A549 treated with CORT108297 at 1 μM for 4 hours (cell line): ENCODE results near the gene SPATA13. TPM values are rescaled to one million over a fixed set of nuclear protein-coding genes. Genes with fewer than 3 reads are reported as not detected.

Experiments used
- total RNA-seq: library from RNA; stranded (reverse); fragments of 200-300 nt; extraction: Qiagen RNA extraction; gene quantifications from 5 replicates; pipeline ENCODE4 v1.2.3, GENCODE V29; 2022

Gene SPATA13
- total RNA-seq = 5.7 to 6.6 TPM (median 5.8 TPM) in 5 replicates

DNA sequence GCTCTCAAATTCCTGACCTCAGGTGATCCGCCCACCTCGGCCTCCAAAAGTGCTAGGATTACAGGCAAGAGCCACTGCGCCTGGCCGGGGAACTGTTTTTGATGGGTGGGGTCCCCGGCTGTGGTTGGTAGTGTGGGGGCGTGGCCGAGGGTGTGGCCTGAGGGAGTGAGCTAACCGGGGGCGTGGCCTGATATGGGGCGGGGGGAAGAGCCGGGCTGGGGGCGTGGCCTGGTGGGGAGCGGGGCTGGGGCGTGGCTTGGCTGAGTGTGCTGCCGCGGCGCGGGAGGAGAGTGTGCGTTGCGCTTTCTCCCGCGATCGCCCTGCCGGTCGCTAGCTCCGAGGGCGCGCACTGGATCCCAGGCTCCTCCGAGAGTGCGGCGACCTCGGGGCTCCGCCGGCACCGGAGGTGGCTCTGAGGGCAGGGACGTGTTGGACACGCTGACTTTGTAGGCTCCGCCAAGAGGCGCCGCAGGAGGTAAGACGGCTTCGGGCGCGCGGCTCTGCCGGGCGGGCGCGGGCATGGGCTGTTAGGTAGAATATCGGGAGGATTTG is at the start of gene SPATA13:
Gene SPATA13, plus strand, starts transcription at position 263 of the 552 bp plus-strand sequence. CDS start 62,210 bp downstream, outside the sequence.

DNA sequence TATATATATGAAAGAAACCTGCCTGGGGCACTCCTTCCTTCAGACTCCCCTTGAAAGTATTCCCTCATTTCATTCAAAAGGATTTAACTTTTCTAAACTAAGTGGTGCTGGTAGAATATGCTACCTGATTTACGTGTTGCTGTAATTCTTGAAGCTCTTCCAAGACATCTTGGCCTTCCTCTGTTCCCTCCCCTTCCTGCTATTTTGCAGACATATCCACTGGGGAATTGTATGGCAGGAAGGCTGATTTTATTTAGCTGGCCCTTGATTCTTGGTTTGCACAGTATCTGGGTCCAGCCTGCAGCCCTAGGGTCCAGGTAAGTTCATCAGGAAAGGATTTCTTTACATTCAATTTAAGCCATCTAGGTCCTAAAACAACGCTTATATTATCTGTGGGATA is 148.8 kb downstream of the SPATA13 start, which contains the start of gene C1QTNF9:
Gene C1QTNF9, plus strand, starts transcription at position 281 of the 400 bp plus-strand sequence. CDS start 6,424 bp downstream, outside the sequence.

Other genes starting within 250 kb of the SPATA13 start
- not detected in 5 replicates for gene C1QTNF9, start 148.9 kb downstream of the SPATA13 start, total RNA-seq